GM12875 (cell line): Measurements from ENCODE around the gene MAGEH1.

Experiments used
- H3K4me3 ChIP-seq: one replicate; pipeline ENCODE4 v1.5.1; 2011; ENCODE audit warnings: low read depth, low read length, control low read depth
- TF ChIP-seq, protein P1 (sequence below): IDR thresholded peaks from 2 replicates; pipeline ENCODE4 v1.5.1; 2011; ENCODE audit warnings: low read depth, mild to moderate bottlenecking, control low read depth, inconsistent platforms, low read length, moderate library complexity, borderline replicate concordance; ENCODE audit not compliant: insufficient read depth

MAGEH1 gene

DNA sequence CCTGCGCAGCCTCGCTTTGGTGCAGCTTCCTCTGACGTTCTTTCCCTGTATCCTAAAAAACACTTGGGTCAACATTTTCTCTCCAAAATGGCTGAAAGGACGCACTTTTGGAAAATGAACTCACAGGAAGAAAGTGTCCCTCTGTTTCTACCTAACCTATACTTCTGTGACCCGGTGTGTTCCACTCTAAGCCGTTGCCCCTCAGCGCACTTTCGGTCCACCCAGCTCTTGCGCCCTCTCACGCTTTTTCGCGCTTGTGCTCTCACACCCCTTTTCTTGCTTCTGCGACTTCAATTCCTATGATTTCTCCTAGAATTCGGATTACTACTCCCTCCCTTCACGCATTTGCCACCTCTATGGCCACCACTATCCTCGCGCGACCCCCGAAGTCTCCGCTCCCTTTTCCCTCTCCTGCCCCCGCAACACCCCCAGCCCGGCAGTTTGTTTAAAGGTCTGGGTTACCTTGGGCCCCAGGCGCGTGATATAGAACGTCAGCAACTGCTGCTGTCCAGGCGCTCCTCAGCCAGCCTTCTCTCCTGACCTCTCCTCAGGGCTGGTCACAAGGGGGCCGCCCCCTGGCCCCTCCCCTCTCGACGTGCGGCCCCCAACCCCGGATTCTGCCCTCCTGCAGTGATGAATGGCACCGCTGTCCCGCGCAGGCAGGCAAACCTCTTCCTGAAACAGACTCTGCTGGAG, 37.5 kb downstream of the MAGEH1 start, which contains the start of gene USP51:
TSS of gene USP51 (minus strand) at position 535 of the 696 bp plus-strand sequence. CDS start 909 bp downstream, outside the sequence.
- peak within 1 kb of the TSS; percentile 73 for H3K4me3 ChIP-seq
- TF ChIP-seq, protein P1, sequence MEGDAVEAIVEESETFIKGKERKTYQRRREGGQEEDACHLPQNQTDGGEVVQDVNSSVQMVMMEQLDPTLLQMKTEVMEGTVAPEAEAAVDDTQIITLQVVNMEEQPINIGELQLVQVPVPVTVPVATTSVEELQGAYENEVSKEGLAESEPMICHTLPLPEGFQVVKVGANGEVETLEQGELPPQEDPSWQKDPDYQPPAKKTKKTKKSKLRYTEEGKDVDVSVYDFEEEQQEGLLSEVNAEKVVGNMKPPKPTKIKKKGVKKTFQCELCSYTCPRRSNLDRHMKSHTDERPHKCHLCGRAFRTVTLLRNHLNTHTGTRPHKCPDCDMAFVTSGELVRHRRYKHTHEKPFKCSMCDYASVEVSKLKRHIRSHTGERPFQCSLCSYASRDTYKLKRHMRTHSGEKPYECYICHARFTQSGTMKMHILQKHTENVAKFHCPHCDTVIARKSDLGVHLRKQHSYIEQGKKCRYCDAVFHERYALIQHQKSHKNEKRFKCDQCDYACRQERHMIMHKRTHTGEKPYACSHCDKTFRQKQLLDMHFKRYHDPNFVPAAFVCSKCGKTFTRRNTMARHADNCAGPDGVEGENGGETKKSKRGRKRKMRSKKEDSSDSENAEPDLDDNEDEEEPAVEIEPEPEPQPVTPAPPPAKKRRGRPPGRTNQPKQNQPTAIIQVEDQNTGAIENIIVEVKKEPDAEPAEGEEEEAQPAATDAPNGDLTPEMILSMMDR: no peak

DNA sequence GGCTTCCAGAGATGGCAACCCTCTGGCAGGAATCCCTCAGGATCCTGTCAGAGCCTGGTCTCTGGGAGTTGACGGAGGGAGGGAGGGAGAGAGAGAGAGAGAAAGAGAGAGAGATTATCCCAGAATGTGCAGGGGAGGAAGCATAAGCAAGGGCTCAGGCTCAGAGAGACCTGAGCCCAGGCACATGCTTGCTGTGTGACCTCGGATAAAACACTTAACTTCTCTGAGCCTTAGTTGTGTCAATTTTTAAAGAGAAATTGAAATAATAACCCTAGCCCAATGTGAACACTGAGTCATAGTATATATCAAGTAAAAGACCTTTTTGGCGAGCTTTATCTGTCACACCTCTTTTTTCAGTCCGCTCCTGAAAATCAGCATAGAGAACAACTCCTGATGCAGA, 38.2 kb downstream of the MAGEH1 start:
- H3K4me3 ChIP-seq: peak overlapping the region; percentile 73
- TF ChIP-seq, protein P1: no peak

DNA sequence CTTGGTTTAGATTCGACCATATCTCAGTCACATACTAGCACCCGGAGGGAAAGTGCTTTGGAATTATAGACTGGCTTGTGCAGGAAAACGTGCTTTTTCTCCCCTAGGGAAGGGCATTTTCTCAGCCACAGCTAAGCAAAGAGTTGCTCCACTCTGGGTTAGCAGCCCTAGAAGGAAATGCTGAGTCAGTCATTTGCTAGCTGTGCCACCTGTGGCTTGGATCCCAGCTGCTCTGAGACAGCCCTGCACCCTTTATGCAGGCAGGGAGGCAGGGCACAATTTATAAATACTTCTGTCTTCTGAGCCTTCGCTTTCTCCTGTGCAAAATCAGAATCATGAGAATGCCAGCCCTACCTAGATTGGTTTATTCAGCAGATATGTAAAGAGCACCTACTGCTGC, 39.0 kb downstream of the MAGEH1 start:
- no peak overlapping the region for H3K4me3 ChIP-seq
- TF ChIP-seq, protein P1: no peak
